NCI-H2196 (cell line): ENCODE results near the gene GTPBP4.
"Not testable (repeated sequence)": the region's sequence is repeated elsewhere in the genome, so short reads cannot be mapped to it uniquely, and the experiment has no call there.

Experiments used
- DNase-seq: peaks from one replicate; lab custom pipeline; 2025; ENCODE audit not compliant: unreplicated experiment; lab: John Stamatoyannopoulos, UW

GTPBP4 gene

GRCh38 chr10:1024103-1024502, 35.9 kb downstream of the GTPBP4 start:
- no peak for DNase-seq

DNA sequence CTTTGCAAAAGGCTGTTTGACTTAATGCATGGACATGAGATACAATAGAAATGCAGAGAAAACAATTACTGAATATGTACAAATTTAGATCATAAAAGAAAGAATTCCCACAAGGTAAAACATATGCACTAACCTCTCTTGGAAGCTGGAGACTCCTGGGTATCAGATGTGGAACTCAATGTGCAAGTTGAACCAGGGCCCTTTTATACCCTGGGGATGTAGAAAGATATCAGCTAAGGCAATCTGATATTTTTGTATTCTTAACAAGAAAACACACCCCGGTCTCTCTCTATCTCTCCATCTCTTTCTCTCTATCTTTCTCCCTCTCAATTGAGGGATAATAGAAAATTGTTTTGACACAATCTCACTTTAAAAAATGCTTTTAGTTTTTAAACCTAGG, 37.4 kb downstream of the GTPBP4 start, which contains the start of gene IDI2:
Gene IDI2, minus strand, starts transcription at position 177 of the 400 bp plus-strand sequence. CDS start 1,136 bp downstream, outside the sequence.
- no peak for DNase-seq

GRCh38 chr10:1026578-1026977, 38.3 kb downstream of the GTPBP4 start:
- no peak for DNase-seq

GRCh38 chr10:1029838-1030237, 41.6 kb downstream of the GTPBP4 start:
- no peak for DNase-seq

DNA sequence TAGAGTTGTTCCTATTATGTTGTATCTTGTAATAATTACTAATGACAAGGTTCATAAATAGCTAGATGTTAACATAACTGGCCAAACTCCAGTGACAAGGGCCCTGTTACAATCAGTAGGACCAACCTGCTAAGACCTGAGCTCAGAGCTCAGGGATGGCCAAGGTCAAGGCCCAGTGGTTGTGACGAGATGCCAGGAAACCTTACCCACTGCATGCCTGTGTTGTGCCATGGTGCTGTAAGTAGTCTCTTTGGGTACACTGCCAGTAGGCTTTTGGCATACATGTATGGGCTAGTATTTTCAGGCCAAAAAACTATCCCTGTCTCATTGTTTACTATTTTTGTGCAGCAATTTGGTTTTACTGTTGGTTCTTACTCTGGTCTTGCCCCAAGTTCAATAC, 45.4 kb downstream of the GTPBP4 start:
- DNase-seq, result no peak

GRCh38 chr10:1034758-1035157, 46.5 kb downstream of the GTPBP4 start:
- no peak for DNase-seq

GRCh38 chr10:1035201-1035600, 47.0 kb downstream of the GTPBP4 start:
- no peak for DNase-seq

DNA sequence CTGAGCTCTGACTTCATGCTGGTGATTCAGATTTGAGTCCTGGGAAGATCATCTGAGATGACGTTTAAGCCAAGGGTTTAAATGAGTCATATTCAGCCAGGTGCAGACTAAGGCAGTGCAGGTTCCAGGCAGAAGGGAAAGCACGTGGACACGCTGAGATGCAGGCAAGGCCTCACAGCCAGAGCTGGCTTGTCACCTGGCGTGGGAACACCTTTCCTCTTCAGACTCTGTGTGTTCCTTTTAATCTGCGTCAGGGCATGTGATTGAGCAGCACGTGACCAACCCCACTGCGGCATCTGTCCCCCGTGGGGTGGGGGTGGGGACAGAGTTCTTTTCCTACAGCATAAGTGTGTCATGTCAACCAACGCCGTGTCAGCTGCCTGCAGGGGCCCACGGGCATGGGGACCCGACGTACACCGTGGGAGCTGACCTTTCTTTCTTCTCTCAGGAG, 48.1 kb downstream of the GTPBP4 start:
- DNase-seq, result peak; percentile 25

DNA sequence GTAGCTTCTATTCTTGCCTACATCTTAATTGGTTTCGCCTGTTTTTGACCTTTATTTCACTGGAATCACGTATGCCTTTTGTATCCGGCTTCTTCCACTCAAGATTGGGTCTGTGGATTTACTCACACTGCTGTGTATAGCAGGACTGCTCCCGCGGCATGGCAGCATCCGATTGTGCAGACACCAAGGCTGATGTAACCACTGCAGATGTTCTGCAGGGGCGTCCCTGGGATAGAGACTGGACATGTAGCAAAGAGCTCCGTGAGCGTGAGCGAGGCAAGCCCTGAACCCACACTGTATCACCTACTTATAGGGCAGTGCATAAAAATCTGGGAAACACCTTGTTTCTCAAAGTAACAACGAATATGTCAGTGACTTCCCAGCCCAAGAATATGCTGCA, 48.9 kb downstream of the GTPBP4 start:
- no peak for DNase-seq

DNA sequence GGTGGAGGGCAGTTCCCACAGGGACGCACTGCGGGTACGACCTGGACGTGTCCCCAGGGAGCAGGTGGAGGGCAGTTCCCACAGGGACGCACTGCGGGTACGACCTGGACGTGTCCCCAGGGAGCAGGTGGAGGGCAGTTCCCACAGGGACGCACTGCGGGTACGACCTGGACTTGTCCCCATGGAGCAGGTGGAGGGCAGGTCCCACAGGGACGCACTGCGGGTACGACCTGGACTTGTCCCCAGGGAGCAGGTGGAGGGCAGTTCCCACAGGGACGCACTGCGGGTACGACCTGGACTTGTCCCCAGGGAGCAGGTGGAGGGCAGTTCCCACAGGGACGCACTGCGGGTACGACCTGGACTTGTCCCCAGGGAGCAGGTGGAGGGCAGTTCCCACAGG, 50.5 kb downstream of the GTPBP4 start:
- not testable (repeated sequence) for DNase-seq

GRCh38 chr10:1040133-1040532, 51.9 kb downstream of the GTPBP4 start:
- no peak for DNase-seq

DNA sequence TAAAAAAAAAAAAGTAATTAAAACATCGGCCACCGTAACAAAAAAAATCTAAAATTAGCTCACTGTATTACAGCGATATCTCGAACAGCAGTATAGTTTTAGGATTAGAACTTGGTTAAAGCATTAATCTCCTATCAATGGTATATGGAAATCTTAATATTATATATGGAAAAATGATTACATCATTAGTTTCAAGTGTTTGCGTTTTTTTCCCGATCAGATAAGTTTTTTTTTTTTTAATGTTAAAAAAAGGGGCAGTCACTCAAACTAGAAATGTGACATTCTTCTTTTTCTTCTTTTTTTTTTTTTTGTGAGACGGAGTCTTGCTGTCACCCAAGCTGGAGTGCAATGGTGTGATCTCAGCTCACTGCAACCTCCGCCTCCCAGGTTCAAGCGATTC, 53.3 kb downstream of the GTPBP4 start:
- no peak for DNase-seq

GRCh38 chr10:1043532-1043995, 55.3 kb downstream of the GTPBP4 start:
- no peak for DNase-seq

GRCh38 chr10:1044146-1044545, 55.9 kb downstream of the GTPBP4 start:
- DNase-seq, result no peak

DNA sequence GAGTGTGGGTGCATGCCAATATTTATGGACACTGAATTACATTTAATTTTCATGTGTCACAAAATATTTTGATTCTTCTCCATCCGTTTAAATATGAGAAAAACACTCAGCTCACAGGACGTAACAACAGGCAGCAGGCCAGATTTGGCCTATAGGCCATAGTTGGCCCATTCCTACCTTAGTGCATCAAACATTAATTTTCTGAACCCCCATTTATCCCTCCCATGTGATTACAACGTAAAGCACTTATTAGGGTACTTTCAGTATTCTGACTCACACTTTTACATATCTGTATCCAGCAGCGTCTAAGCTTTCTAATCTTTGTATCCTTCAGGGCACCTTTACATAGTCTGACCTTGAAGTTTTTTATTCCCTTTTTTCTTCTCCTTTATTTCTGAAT, 56.7 kb downstream of the GTPBP4 start:
- DNase-seq, result no peak

GRCh38 chr10:1045415-1045814, 57.2 kb downstream of the GTPBP4 start:
- DNase-seq, result no peak

DNA sequence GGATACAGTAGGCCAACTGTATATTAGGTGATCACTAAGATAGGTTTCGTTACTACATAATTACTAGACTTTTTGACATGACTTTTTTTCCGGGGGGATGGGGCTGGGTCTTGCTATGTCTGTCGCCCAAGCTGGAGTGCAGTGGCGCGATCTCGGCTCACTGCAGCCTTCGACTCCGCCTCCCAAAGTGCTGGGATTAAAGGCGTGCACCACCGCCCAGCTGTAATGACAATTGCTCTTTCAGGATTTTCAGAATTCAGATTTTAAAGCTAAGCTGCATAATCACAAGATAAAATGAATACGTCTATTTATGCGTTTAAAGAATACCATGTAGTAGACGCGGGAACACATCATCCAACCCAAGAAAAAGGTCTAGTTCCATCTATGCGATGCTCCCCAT, 59.7 kb downstream of the GTPBP4 start:
- no peak for DNase-seq

- DNase-seq, result no peak
These were observed 60.1 kb downstream of the GTPBP4 start for GRCh38 chr10:1048349-1048731.

DNA sequence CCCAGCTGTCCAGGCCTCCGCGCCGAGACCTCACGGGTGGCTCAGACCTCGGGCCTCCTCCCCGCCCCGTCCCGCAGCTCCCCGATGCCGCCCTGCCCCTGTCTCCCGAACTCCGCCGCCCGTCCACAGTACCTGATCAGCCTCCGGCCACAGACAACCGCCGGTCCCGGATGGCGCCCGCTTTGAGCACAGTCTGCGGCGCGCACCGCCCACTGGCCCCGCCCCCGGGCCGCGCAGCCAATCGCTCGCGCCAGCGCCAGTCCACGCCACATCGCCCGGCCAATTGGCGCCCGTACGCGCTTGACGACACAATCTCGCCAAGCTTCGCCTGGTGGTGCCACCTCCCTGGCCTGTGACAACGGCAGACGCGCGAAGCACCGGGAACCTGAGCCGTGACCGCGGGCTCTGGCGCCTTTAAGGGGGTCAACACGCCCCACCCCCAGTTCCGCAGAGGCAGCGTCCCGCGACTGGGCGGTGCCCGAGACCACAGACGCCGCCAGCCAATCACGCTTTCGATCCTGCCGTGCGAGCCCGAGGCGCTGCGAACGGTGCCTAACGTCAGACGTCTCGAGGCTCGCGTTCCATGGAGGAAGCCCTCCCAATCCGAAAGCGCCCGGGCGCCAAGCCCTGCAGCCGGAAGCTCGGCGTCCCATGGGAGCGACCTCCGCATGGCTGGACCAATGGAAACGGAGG, 60.6 kb downstream of the GTPBP4 start, which contains the start of gene IDI1:
Gene IDI1, minus strand, starts transcription at position 388 of the 693 bp plus-strand sequence. Its CDS starts 116 bp downstream, at position 272.
- peak; percentile 97 for DNase-seq

DNA sequence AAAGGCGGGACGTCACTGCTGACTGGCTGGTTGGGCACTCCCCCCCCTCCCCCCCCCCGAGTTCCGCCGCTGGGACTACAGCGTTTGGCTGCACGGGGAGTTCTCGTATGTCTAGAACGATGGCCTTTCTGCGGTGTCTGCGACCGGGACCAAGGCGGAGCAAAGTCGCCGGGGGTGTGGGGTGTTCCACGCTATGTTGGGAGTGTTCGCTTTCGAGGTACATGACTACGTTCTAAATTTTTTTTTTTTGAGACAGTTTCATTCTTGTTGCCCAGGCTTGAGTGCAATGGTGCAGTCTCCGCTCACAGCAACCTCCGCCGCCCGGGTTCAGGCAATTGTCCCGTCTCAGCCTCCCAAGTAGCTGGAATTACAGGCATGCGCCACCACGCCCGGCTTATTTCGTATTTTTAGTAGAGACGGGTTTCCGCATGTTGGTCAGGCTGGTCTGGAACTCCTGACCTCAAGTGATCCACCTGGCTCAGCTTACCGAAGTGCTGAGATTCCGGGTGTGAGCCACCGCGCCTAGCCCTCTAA, 61.3 kb downstream of the GTPBP4 start:
- no peak for DNase-seq

- no peak for DNase-seq
These were observed 61.9 kb downstream of the GTPBP4 start for GRCh38 chr10:1050145-1050544.

DNA sequence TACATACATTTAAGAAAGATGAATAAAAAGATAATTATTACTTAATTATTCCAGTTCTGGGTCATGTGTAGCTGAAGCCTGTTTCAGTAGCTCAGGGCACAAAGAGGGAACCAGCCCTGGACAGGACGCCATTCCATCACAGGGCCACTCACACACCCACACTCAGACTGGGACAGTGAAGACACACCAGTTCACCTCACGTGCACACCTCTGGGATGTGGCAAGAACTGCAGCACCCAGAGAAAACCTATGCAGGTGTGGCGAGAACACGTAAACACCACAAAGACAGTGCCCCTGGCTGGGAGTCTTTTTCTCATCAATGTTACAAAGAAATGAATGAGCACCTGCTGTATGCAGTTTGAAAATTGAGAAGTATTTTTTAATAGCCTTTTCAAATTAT, 62.3 kb downstream of the GTPBP4 start:
- no peak for DNase-seq

- DNase-seq, result no peak
These were observed 66.5 kb downstream of the GTPBP4 start for GRCh38 chr10:1054684-1055083.
